HG03135 (cell line): ENCODE measurements around the gene LLGL1.

ENCODE experiments used
- ATAC-seq: cut with Tn5 transposase; IDR thresholded peaks from one replicate; pipeline ENCODE4 v1.9.1; 2021; ENCODE audit warnings: mild to moderate bottlenecking, moderate library complexity; ENCODE audit not compliant: unreplicated experiment

Gene LLGL1

DNA sequence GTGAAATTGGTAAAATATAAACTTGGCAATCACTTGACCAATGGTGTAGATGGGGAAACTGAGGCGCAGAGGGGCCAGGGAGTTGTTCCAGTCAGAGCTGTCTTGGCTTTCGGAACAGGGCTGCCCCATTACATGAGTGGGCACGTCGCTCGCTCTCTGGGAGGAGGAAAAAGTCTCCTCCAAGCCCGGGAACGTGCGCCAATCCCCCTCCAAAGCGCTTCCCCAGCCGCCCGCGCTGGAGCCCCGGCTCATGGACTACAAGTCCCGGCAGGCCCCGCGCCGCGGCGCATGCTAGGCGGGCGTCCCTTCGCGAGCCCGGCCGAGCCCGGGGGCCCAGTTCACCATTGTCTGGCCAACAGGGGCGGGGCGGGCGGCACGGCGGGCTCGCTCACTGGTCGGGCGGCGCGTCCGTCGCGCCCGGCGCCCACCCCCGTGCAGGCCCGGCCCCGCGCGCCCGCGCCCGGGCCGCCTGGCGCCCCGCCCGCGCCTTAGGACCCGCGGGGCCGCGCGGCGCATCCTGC is at the start of gene LLGL1:
TSS of gene LLGL1 (plus strand) at position 515 of the 521 bp plus-strand sequence. CDS start 48 bp downstream, outside the sequence.
- peak; percentile 86 for ATAC-seq

- no peak for ATAC-seq
Observed at GRCh38 chr17:18176176-18176575, 49.3 kb upstream of the LLGL1 start.

- ATAC-seq, result no peak
Observed at GRCh38 chr17:18177133-18177532, 48.3 kb upstream of the LLGL1 start.

GRCh38 chr17:18177722-18178121 is 47.7 kb upstream of the LLGL1 start:
- no peak for ATAC-seq

DNA sequence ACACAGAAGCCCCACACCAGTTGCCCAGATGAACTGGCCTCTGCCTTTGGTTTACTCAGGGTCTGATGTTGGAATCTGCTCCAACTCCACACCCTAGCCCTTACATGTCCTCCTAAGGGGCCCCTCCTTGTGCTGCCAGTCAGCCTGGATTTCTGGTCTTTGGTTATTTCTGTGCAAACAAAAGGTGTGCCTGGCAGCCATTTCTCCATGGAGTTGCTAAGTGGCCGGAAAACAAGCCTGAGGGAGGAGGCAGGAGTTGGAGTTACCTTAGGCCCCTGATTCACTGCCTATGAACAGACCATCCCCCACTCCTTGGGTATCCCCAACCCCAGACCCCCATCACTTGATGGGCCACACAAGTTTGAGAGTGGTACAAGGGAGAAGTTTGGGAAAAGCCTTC is 46.2 kb upstream of the LLGL1 start:
- ATAC-seq, result no peak

- no peak for ATAC-seq
Observed at GRCh38 chr17:18179804-18180203, 45.6 kb upstream of the LLGL1 start.

GRCh38 chr17:18181358-18181757 is 44.1 kb upstream of the LLGL1 start:
- no peak for ATAC-seq

DNA sequence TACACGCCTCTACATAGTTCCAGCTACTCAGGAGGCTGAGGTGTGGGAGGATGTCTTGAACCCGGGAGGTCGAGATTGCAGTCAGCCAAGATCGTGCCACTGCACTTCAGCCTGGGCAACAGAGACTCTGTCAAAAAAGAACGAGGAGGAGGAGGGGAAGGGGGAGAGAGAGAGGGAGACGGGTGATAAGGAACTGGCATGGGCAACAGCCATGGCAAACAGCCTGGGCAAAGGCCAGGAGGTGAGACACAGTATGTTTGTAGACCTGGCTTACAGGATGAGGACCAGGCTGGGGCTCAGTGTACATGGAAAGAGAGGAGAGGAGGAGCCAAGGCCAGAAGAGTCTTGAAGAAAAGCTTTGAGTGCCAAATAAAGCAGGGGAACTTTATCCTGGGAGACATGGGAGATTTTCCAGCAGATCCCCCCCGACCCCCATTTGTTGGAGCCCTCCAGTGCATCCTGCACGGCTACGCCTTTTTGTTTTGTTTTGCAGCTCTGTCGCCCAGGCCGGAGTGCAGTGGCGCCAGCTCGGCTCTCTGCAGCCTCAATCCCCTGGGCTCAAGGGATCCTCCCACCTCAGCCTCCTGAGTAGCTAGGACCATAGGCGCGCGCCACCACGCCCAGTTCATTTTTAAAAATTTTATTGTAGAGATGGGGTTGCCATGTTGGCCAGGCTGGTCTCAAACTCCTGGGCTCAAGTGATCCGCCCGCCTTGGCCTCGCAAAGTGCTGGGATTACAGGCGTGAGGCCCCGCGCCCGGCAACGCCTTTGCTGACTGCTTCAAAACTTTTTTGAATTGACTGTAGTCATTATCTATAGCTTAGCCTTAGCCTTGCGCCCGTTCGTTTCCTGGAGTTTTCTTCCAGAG is 43.1 kb upstream of the LLGL1 start:
- no peak for ATAC-seq

DNA sequence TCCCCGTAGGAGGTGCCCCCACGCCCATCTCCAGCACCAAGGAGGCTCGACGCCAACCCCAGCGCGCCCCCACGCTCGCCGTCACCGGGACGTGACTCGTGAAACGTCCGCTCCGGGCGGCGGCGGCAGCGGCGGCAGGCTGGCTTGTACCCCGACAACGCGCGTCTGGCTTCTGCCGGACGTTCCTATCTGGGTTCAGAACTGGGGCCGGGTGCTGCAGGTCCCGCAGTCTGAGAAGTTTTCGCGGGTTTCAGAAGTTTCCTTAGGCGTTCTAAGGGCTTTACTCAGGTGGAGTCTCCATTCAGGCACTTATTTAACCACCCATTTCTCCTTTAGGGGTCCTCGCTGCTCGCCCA is 42.5 kb upstream of the LLGL1 start:
- ATAC-seq, result peak; percentile 27

GRCh38 chr17:18183334-18184142 is 41.9 kb upstream of the LLGL1 start, which contains the start of gene ALKBH5:
ALKBH5 (plus strand) TSS chr17:18183828; CDS start chr17:18184244, 416 bp downstream.
- ATAC-seq, result peak; percentile 88

GRCh38 chr17:18184143-18185031 is 41.0 kb upstream of the LLGL1 start:
- peak; percentile 3 for ATAC-seq

DNA sequence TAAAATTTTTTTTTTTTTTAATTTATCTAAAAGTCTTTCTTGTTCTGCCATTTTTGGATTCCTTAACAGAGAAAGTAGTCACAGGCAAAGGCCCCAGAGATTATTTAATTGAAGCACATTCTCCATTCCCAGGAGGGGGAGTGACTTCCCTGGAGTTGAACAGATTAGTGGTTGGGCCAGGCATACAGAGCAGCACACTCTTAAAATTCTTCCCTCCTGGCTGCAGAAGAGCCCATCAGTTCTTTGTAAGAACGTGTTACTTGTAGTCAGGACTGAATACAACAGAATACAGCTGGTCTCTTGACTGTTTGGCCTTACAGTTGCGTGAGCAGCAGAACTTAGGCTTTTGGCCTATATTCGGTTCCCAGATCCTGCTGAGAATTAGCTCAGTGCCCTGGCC is 40.0 kb upstream of the LLGL1 start:
- no peak for ATAC-seq

DNA sequence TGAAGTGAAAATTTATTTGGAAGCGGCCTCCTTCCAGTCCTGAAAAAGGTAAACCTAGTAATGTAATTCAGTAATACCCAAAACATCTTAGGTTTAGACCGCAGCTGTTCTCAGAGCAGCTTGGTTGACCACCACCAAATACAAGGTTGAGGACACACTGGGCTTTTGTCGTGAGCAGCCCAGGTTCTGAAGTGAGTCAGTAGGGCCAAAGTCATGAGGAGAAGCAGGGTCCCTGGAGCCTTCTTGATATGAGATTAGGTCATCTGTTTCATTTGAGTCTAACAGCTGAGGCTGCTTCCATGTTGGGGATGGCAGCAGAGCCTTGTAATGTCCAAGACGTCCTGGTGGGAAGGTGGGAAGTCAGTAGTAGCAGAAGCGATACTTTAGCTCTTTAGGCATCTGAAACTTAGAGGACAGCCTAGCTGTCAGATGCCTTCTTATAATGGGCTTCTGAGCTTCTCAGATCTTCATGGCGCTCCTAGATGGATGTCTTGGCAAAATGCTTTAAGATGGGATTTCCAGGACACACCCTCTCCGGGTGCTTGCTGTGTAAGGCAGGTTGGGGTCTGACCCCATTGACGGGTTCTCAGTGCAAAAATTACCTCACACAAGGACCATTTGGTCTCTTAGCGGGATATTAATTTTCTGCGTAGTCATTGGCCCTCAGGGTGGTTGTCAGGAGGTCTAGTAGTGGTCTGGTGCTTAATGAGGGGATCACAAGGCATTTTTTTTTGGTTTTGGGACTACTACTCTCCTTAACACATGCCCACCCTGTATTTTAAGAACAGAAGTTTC is 39.4 kb upstream of the LLGL1 start:
- ATAC-seq, result no peak

DNA sequence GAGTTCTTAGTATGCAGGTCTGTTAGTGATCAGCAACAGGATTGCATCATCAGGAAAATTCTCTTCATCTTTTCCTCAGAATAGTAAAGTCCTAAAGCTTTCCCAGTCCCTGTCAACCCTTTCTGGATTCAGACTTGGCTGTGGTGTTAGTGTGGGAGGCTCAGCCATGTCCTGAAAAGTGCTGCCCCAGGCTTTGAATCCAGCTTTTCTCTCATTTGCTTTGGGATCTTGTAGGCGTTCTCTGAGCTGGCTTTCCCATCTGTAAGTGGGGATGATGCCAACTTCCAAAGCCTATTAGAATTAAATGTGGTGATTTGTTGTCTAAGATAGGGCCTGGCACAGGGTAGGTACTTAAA is 38.8 kb upstream of the LLGL1 start:
- ATAC-seq, result no peak

DNA sequence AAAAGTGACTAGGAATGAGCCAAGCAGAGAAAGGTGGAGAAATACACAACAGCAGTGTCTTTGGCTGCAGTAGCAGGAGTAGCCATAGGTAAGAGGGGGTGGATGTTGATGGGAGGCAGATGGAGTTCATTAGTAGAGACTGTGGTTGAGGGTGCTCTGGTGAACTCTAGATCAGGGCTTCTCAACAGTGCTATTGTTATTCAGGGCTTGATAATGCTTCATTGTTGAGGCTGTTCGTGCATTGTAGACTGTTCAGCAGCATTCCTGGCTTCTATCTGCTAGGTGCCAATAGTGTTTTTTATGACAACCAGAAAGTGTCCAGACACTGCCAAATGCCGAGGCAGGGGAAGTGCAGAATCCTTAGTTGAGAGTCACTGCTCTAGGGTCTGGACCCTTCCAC is 38.2 kb upstream of the LLGL1 start:
- no peak for ATAC-seq

DNA sequence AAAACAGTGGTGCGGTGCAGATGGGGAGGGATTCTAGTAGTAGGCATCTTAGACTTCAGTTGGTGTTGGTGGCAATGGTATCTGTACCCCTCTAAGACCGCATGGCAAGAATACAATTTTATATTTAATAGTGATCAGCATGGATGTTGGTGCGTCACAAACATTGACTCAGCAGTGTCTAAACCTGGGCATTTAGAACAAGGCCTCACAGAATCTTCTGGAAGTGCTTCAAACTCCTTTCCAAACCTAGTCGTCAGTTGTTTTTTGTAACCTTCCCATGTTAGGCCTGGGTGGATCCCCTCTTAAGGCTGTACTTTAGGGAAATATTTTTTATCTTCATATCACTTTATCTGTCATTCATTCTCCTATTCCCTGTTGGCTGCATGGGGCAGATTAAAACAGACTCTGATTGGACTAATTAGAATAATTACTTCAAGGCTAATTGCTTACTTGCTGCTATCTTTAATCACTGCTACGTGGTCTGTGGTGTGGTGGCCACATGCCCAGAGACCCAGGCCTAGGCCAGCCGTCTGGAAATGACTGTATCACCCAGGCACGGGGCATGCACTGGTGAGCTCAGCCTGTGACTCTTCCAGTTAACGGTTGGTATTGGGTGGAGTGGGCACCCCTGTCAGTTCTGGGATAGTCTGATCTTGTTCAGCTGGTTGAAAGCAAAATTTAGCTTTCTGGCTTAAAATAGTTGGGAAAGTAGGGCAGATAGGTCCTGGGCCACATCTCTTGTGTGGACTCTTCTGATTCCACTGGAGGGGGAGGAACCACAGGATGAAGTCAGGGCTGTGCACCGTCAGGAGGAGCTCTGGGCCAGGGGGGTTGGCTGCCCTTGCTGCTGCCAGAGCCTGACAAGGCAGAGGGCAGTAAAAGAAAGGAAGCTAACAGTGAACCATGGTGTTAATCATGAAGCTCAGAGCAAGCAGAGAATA is 37.3 kb upstream of the LLGL1 start:
- ATAC-seq, result no peak

GRCh38 chr17:18190628-18191235 is 34.7 kb upstream of the LLGL1 start:
- ATAC-seq, result no peak

- ATAC-seq, result no peak
Observed at GRCh38 chr17:18191236-18191667, 34.2 kb upstream of the LLGL1 start.
